Loucy (cell line): ENCODE measurements around the gene ITGB8.

ENCODE experiments used
- H2AFZ ChIP-seq: fragments of 200-600 bp; sonication (generic); 2 replicates; pipeline ENCODE4 v1.6.0; 2016; ENCODE audit warnings: antibody characterized with exemption, mild to moderate bottlenecking, low read length, moderate library complexity
- H3F3A ChIP-seq: fragments of 200-600 bp; 2 replicates; pipeline ENCODE4 v1.6.0; 2016; ENCODE audit warnings: antibody characterized with exemption, low read depth, mild to moderate bottlenecking
- H3K27me3 ChIP-seq: fragments of 200-600 bp; sonication (generic); 2 replicates; pipeline ENCODE4 v1.6.1; 2014; ENCODE audit warnings: low read length, mild to moderate bottlenecking; ENCODE audit not compliant: insufficient read depth, poor library complexity, severe bottlenecking
- H3K36me3 ChIP-seq: fragments of 200-600 bp; sonication (generic); 2 replicates; pipeline ENCODE4 v1.6.1; 2016; ENCODE audit warnings: low read length; ENCODE audit not compliant: insufficient read depth
- H3K4me1 ChIP-seq: fragments of 200-600 bp; sonication (generic); 2 replicates; pipeline ENCODE4 v1.5.1; 2014; ENCODE audit warnings: low read length, mild to moderate bottlenecking; ENCODE audit not compliant: insufficient read depth, poor library complexity, severe bottlenecking
- H3K4me2 ChIP-seq: fragments of 200-600 bp; sonication (generic); 2 replicates; pipeline ENCODE4 v1.6.0; 2014; ENCODE audit warnings: antibody characterized with exemption, low read length, low read depth, mild to moderate bottlenecking; ENCODE audit not compliant: poor library complexity, severe bottlenecking
- H3K4me3 ChIP-seq: fragments of 200-600 bp; sonication (generic); 2 replicates; pipeline ENCODE4 v1.5.1; 2014; ENCODE audit warnings: low read length, mild to moderate bottlenecking, mixed read lengths; ENCODE audit not compliant: poor library complexity, severe bottlenecking
- H3K79me2 ChIP-seq: fragments of 200-600 bp; sonication (generic); 2 replicates; pipeline ENCODE4 v1.6.1; 2014; ENCODE audit warnings: low read length; ENCODE audit not compliant: insufficient read depth
- H3K9ac ChIP-seq: fragments of 200-600 bp; sonication (generic); 2 replicates; pipeline ENCODE4 v1.6.0; 2014; ENCODE audit warnings: mild to moderate bottlenecking, low read depth, low read length, moderate library complexity; ENCODE audit not compliant: poor library complexity, severe bottlenecking
- H3K9me2 ChIP-seq: fragments of 200-600 bp; sonication (generic); replicated peaks from 2 replicates; pipeline ENCODE4 v1.6.1; 2016; ENCODE audit warnings: low read depth, low read length, mixed read lengths
- H3K9me3 ChIP-seq: fragments of 200-600 bp; sonication (generic); 2 replicates; pipeline ENCODE4 v1.6.1; 2014; ENCODE audit warnings: mild to moderate bottlenecking, antibody characterized with exemption, low read length, low read depth; ENCODE audit not compliant: insufficient read depth
- H4K20me1 ChIP-seq: fragments of 200-600 bp; sonication (generic); 2 replicates; pipeline ENCODE4 v1.6.0; 2014; ENCODE audit warnings: antibody characterized with exemption, low read length, mild to moderate bottlenecking; ENCODE audit not compliant: insufficient read depth, poor library complexity, severe bottlenecking
- CTCF ChIP-seq: fragments of 200-600 bp; sonication (generic); conservative IDR thresholded peaks from 2 replicates; pipeline ENCODE4 v1.5.1; 2014; ENCODE audit warnings: mild to moderate bottlenecking, antibody characterized with exemption, low read length
- EZH2phosphoT487 ChIP-seq: fragments of 200-600 bp; IDR thresholded peaks from 2 replicates; pipeline ENCODE4 v1.6.1; 2018; ENCODE audit warnings: antibody characterized with exemption, mild to moderate bottlenecking, moderate library complexity, borderline replicate concordance

Gene ITGB8

GRCh38 chr7:20343205-20343604, 12.5 kb downstream of the ITGB8 start:
- Histone ChIP-seq H3K36me3 (no peaks in the 10 kb centered on the region), H3K4me2 (no peak overlapping the region), H4K20me1 (no peaks in the 10 kb centered on the region), H3K27me3 (no peaks in the 10 kb centered on the region), H3K4me1 (no peaks in the 10 kb centered on the region), H3K9me3 (no peaks in the 10 kb centered on the region), H3K79me2 (no peaks in the 10 kb centered on the region), H2AFZ (no peak overlapping the region), H3K4me3 (no peak overlapping the region), H3K9me2 (no peaks in the 10 kb centered on the region), H3F3A (no peaks in the 10 kb centered on the region), H3K9ac (no peak overlapping the region)
- TF ChIP-seq EZH2phosphoT487 (no peak), CTCF (no peak)

- Histone ChIP-seq H3K79me2 (no peaks in the 10 kb centered on the region), H3K4me3 (no peak overlapping the region), H3K4me1 (no peaks in the 10 kb centered on the region), H2AFZ (no peak overlapping the region), H3K9ac (no peak overlapping the region), H3K9me2 (no peaks in the 10 kb centered on the region), H3K4me2 (no peak overlapping the region), H3K36me3 (no peaks in the 10 kb centered on the region), H3K9me3 (no peaks in the 10 kb centered on the region), H4K20me1 (no peaks in the 10 kb centered on the region), H3K27me3 (no peaks in the 10 kb centered on the region), H3F3A (no peaks in the 10 kb centered on the region)
- TF ChIP-seq CTCF (no peak), EZH2phosphoT487 (no peak)
Observed at GRCh38 chr7:20343941-20344340, 13.2 kb downstream of the ITGB8 start.

GRCh38 chr7:20344396-20344795, 13.7 kb downstream of the ITGB8 start:
- Histone ChIP-seq H2AFZ (no peak overlapping the region), H4K20me1 (no peaks in the 10 kb centered on the region), H3F3A (no peaks in the 10 kb centered on the region), H3K27me3 (no peaks in the 10 kb centered on the region), H3K9ac (no peak overlapping the region), H3K9me2 (no peaks in the 10 kb centered on the region), H3K9me3 (no peaks in the 10 kb centered on the region), H3K79me2 (no peaks in the 10 kb centered on the region), H3K4me3 (no peak overlapping the region), H3K4me2 (no peak overlapping the region), H3K4me1 (no peaks in the 10 kb centered on the region), H3K36me3 (no peaks in the 10 kb centered on the region)
- TF ChIP-seq CTCF: no peak
- no peak for TF ChIP-seq EZH2phosphoT487
